Measurements from ENCODE around the gene ZNF530. TPM values are rescaled to one million over a fixed set of nuclear protein-coding genes. Genes with fewer than 3 reads are reported as not detected.

Gene ZNF530
- total RNA-seq, 1 donor from 2014 or later = 3.9 TPM

GRCh38 chr19:57611113-57611512, 11.4 kb downstream of the ZNF530 start:
- intact Hi-C loops (cut with micrococcal nuclease) = no loop called here
- ATAC-seq = no peak
- no peak for DNase-seq

DNA sequence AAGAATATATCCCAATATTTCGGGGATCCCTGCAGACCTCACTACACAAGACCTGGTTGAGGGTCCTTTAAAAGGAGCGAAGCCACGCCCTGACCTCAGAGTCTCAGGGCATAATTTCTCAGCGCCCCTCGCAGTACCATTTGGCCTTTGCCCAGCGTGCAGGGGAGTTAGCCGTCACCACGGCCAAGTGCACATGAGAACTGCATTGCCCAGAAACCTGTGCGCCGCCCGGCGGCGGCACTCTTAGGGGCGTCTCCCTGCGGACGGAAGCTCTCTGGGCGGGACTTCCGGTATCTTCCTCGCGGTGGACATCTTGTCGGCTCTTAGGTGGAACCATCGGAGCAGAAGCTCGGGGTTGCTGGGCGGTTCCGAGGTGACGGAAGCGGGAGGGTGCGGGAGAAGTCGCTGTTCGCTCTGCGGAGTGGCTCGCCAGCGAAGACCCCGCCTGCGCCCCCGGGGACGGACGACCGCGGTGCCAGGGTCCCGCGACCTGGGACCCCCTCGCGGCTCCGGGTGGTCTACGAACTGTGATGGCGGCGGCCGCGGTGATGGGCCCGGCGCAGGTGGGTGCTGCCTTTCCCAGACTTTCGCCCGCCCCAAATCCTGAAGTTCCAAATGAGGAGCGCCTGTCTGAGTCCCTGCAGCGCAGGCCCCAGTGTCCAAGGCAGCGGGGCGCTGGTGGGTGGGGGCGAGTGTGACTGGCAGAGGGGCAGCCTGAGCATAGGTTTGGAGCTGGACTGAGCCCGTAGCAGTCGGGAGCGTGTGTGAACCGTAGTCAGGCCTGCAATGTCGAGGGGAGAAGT, 14.5 kb downstream of the ZNF530 start, which contains the start of gene ZNF134:
Gene ZNF134 (plus strand): TSS at position 302 of the 803 bp plus-strand sequence. CDS start 5,227 bp downstream, outside the sequence.
- intact Hi-C loops (cut with micrococcal nuclease) = no loop called here
- ATAC-seq = peak; percentile 98

DNA sequence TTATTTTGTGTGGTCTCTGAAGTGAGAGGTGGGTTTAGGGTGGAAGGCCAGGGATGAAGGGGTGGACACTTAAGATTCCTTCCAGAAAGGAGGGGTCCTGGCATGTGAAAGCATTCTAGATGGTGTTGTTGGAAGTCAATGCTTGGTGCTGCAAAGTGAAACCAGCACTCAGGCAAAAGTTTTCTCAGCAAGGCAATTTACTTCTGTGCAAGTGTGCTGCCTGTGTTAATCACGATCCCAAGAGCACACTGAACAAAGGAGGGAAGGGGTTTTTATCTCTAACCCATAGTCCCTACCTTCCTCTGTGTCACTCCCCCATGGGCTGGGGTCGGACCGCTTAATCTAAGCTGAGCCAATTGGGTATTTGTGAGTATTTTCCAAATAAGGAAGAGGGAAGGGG, 15.7 kb downstream of the ZNF530 start:
- ATAC-seq (no peak), DNase-seq (no peak)
- intact Hi-C loops (cut with micrococcal nuclease) = no loop called here

More for the DNA sequence above, 14.5 kb downstream of the ZNF530 start, which contains the start of gene ZNF134:
- peak; percentile 96 for DNase-seq

- no peak for ATAC-seq
- intact Hi-C loops (cut with micrococcal nuclease) = no loop called here
- no peak for DNase-seq
These were observed 21.1 kb downstream of the ZNF530 start for GRCh38 chr19:57620673-57621348.

DNA sequence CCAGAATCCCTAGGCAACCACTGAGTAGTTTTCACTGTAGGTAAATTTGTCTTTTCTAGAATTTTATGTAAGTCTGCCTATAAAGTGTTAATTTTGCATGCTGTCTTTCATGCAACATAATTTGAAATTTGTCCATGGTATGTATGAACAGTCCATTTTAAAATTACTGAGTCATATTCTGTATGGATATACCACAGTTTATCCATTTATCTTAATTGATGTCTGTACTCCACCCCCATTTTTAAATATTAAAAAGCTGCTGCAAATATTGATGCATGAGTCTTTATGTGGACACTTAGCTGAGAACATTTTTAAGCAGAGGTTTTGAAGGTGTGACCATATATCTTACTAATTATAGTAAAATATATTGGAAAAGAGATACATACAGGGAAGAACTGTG, 23.4 kb downstream of the ZNF530 start:
- ATAC-seq = no peak
- no peak for DNase-seq
- intact Hi-C loops (cut with micrococcal nuclease) = no loop called here

GRCh38 chr19:57632987-57633831, 33.5 kb downstream of the ZNF530 start, which contains the start of gene ZNF211:
TSS of gene ZNF211 (plus strand) at chr19:57633168. CDS start at chr19:57633347, 179 bp downstream.
- peak; percentile 96 for DNase-seq
- intact Hi-C loops (cut with micrococcal nuclease) = no loop called here
- peak; percentile 100 for ATAC-seq

GRCh38 chr19:57633832-57634131, 34.1 kb downstream of the ZNF530 start:
- ATAC-seq (peak; percentile 50), DNase-seq (peak; percentile 31)
- intact Hi-C loops (cut with micrococcal nuclease) = no loop called here

GRCh38 chr19:57637379-57637778, 37.7 kb downstream of the ZNF530 start:
- no peak for ATAC-seq

GRCh38 chr19:57641715-57642234, 42.1 kb downstream of the ZNF530 start:
- ATAC-seq (no peak), DNase-seq (no peak)
- intact Hi-C loops (cut with micrococcal nuclease) = no loop called here

More at GRCh38 chr19:57637379-57637778, 37.7 kb downstream of the ZNF530 start:
- DNase-seq = no peak
- intact Hi-C loops (cut with micrococcal nuclease) = no loop called here

- intact Hi-C loops (cut with micrococcal nuclease) = no loop called here
- peak; percentile 50 for ATAC-seq
These were observed 42.8 kb downstream of the ZNF530 start for GRCh38 chr19:57642396-57643046.

GRCh38 chr19:57643734-57644133, 44.0 kb downstream of the ZNF530 start:
- intact Hi-C loops (cut with micrococcal nuclease) = no loop called here
- no peak for DNase-seq
- no peak for ATAC-seq

More at GRCh38 chr19:57642396-57643046, 42.8 kb downstream of the ZNF530 start:
- no peak for DNase-seq

- intact Hi-C loops (cut with micrococcal nuclease) = no loop called here
- DNase-seq = no peak
- no peak for ATAC-seq
These were observed 48.8 kb downstream of the ZNF530 start for GRCh38 chr19:57648331-57649003.

DNA sequence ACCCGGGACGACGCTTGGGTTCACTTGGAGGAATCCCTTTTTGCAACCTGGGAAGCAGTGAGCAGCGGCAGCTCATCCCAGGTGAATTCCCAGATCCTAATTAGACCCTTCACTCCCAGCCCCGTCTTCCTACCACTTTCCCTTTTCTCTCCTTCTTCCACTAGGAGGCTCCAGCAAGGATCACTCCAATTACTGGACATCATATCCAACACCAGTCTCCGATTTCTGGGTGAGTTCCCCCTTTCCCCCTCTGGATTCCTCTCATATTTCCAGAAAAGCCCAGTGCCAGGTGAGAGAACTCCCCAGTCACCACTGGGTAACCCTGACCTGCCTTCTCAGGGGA, 51.9 kb downstream of the ZNF530 start:
- ATAC-seq (no peak), DNase-seq (no peak)
- intact Hi-C loops (cut with micrococcal nuclease) = no loop called here

DNA sequence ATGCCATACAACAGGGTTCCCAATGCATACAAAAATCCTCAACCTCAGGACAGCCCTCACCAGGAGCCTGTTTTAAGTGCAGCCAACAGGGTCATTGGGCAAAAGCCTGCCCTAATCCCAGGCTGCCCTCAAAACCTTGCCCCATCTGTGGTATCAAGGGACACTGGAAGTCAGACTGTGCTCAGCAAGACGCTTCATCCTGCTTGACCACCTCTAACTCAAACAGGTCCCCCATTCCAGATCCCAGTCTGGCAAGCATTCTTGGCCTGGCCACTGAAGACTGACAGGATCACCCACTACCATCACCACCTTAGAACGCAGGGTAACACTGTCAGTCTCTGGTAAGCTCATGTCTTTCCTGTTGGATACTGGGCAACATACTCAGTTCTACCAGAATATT, 54.0 kb downstream of the ZNF530 start:
- no peak for ATAC-seq
- DNase-seq = no peak
- intact Hi-C loops (cut with micrococcal nuclease) = no loop called here

GRCh38 chr19:57655443-57655842, 55.8 kb downstream of the ZNF530 start:
- ATAC-seq = no peak
- intact Hi-C loops (cut with micrococcal nuclease) = no loop called here
- DNase-seq = no peak

DNA sequence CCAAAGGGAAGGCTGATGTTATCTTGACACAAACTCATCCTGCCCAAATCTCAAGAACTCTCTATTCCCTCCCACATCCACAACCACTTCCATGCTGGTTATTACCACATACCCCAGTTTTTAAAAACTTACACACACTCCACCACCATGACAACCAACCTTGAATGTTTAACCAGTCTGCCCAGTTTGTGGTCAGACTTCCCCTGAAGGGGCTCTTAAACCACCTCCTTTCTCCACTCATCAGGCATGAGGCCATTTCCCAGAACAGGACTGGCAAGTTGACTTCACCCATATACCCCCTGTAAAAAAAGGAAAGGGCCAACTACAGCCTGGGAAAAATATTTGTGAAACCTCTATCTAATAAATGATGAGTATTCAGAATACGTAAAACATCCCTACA, 56.7 kb downstream of the ZNF530 start:
- ATAC-seq = no peak
- intact Hi-C loops (cut with micrococcal nuclease) = no loop called here

More for the DNA sequence above, 56.7 kb downstream of the ZNF530 start:
- DNase-seq = no peak

Measured in left ventricle myocardium superior (tissue), 1 donor.